Prostate gland (tissue), 2 donors: ENCODE measurements around the gene TMEM207. TPM values are rescaled to one million over a fixed set of nuclear protein-coding genes. Genes with fewer than 3 reads are reported as not detected.

Source experiments
- DNase-seq: peaks from one replicate; pipeline ENCODE4 v3.0.0-alpha.2; 2019; ENCODE audit warnings: low spot score
- H3K27ac ChIP-seq, 2 donors: fragments of 200-600 bp; sonication (generic); 2 replicates each; pipeline ENCODE4 v1.5.1; 2017 to 2019
- H3K27me3 ChIP-seq: fragments of 200-600 bp; sonication (generic); replicated peaks from 2 replicates; pipeline ENCODE4 v1.5.1; 2019; ENCODE audit not compliant: insufficient read depth
- H3K36me3 ChIP-seq, 2 donors: fragments of 200-600 bp; sonication (generic); 1 replicate in 1 of 2; 2 replicates in 1 of 2; pipeline versions ENCODE4 v1.5.1 to v1.8.1; 2017 to 2019
- H3K4me1 ChIP-seq: fragments of 200-600 bp; sonication (generic); replicated peaks from 2 replicates; pipeline ENCODE4 v1.5.1; 2019
- H3K4me3 ChIP-seq, 2 donors: fragments of 200-600 bp; sonication (generic); 2 replicates each; pipeline ENCODE4 v1.5.1; 2017 to 2019
- H3K9me3 ChIP-seq: fragments of 200-600 bp; sonication (generic); 2 replicates; pipeline ENCODE4 v1.5.1; 2017
- CTCF ChIP-seq, 4 experiments: fragments of 200-600 bp in 2 of 4; fragments of 450-650 bp in 2 of 4; sonication (generic) in 2 of 4; IDR thresholded peaks; 1 replicate in 3 of 4; 2 replicates in 1 of 4; pipeline ENCODE4 v1.5.1; 2016 to 2019; ENCODE audit warnings: antibody characterized with exemption in 4 of 4, mild to moderate bottlenecking in 2 of 4, moderate library complexity in 2 of 4
- POLR2A ChIP-seq: fragments of 450-650 bp; IDR thresholded peaks from one replicate; pipeline ENCODE4 v1.6.1; 2016; ENCODE audit warnings: antibody characterized with exemption, mild to moderate bottlenecking
- POLR2AphosphoS5 ChIP-seq: sonication (generic); formaldehyde crosslinking; IDR thresholded peaks from one replicate; pipeline ENCODE4 v1.6.1; 2017; ENCODE audit warnings: antibody characterized with exemption
- WGBS: methylation state at CpG from one replicate; pipeline ENCODE4 v1.1.5; 2018; 5-methylcytosine and 5-hydroxymethylcytosine counted together
- intact Hi-C: fragments of 100-400 bp; cut with DNase I; formaldehyde crosslinking; loops from one replicate; pipeline ENCODE4 v1.14.2; 2022
- total RNA-seq, 2 donors: library from RNA; depleted of rRNA; stranded (reverse); fragments of >200 nt; gene quantifications; one replicate each; pipeline ENCODE4 v1.1.0, GENCODE V29; 2016

Gene TMEM207
- total RNA-seq, 2 donors from 2014 or later = not detected

GRCh38 chr3:190424108-190424477 is 25.6 kb downstream of the TMEM207 start:
- intact Hi-C loops = loop anchor here (10.0 kb wide), 1 partner anchor 199 kb away; no protein-coding TSS in a partner anchor
- Histone ChIP-seq H3K4me3 (no peak overlapping the region), H3K27me3 (no peaks in the 10 kb centered on the region), H3K36me3 (no peaks in the 10 kb centered on the region), H3K4me1 (no peaks in the 10 kb centered on the region), H3K9me3 (no peaks in the 10 kb centered on the region), H3K27ac (no peak overlapping the region)
- TF ChIP-seq POLR2A (no peak), CTCF (IDR thresholded peaks at IDR 0.05) (no peak), POLR2AphosphoS5 (no peak)
- DNase-seq = no peak
- 53% methylated on average over 2 of the region's 2 CpGs for WGBS

- H3K9me3 ChIP-seq = no peaks in the 10 kb centered on the region
- H3K36me3 ChIP-seq = no peaks in the 10 kb centered on the region
- TF ChIP-seq POLR2A (no peak), CTCF (IDR thresholded peaks at IDR 0.05) (no peak), POLR2AphosphoS5 (no peak)
- H3K27ac ChIP-seq = no peak overlapping the region
- intact Hi-C loops = no loop called here
- H3K27me3 ChIP-seq = no peaks in the 10 kb centered on the region
- 89% methylated on average over 3 of the region's 3 CpGs for WGBS
- no peak for DNase-seq
- no peak overlapping the region for H3K4me3 ChIP-seq
- no peaks in the 10 kb centered on the region for H3K4me1 ChIP-seq
Measured at GRCh38 chr3:190414297-190414696, 35.4 kb downstream of the TMEM207 start.

- intact Hi-C loops = no loop called here
- 85% methylated on average over 8 of the region's 8 CpGs for WGBS
Measured at GRCh38 chr3:190404715-190405114, 45.0 kb downstream of the TMEM207 start.

GRCh38 chr3:190401963-190402362 is 47.7 kb downstream of the TMEM207 start:
- Histone ChIP-seq H3K27me3 (no peaks in the 10 kb centered on the region), H3K36me3 (no peaks in the 10 kb centered on the region), H3K27ac (no peak overlapping the region), H3K9me3 (no peaks in the 10 kb centered on the region), H3K4me1 (no peaks in the 10 kb centered on the region), H3K4me3 (no peak overlapping the region)
- no peak for DNase-seq
- intact Hi-C loops = no loop called here
- no peak for TF ChIP-seq CTCF (IDR thresholded peaks at IDR 0.05)
- TF ChIP-seq POLR2A = no peak
- no peak for TF ChIP-seq POLR2AphosphoS5
- WGBS = 63% methylated on average over 4 of the region's 4 CpGs

More at GRCh38 chr3:190404715-190405114, 45.0 kb downstream of the TMEM207 start:
- H3K27me3 ChIP-seq = no peaks in the 10 kb centered on the region
- no peak overlapping the region for H3K4me3 ChIP-seq
- H3K4me1 ChIP-seq = no peaks in the 10 kb centered on the region
- no peak for DNase-seq
- no peak for TF ChIP-seq POLR2A
- TF ChIP-seq CTCF (IDR thresholded peaks at IDR 0.05) = no peak
- TF ChIP-seq POLR2AphosphoS5 = no peak
- H3K27ac ChIP-seq = no peak overlapping the region
- H3K9me3 ChIP-seq = no peaks in the 10 kb centered on the region
- H3K36me3 ChIP-seq = no peaks in the 10 kb centered on the region

GRCh38 chr3:190399677-190400076 is 50.0 kb downstream of the TMEM207 start:
- 97% methylated on average over 8 of the region's 8 CpGs for WGBS
- intact Hi-C loops = no loop called here
- H3K36me3 ChIP-seq = no peaks in the 10 kb centered on the region

More at GRCh38 chr3:190399677-190400076, 50.0 kb downstream of the TMEM207 start:
- no peak for TF ChIP-seq POLR2A
- Histone ChIP-seq H3K27me3 (no peaks in the 10 kb centered on the region), H3K9me3 (no peaks in the 10 kb centered on the region), H3K27ac (no peak overlapping the region), H3K4me3 (no peak overlapping the region), H3K4me1 (no peaks in the 10 kb centered on the region)
- no peak for DNase-seq
